H1 (cell line): ENCODE results near the gene DSTYK.

Experiments used
- CBX8 ChIP-seq: fragments of 300-800, 300-1000 bp; sonication (generic); IDR thresholded peaks from 2 replicates; pipeline ENCODE4 v1.7.1; 2016; ENCODE audit warnings: low read depth, low read length, borderline replicate concordance
- CTCF ChIP-seq, 3 experiments: IDR thresholded peaks; 1 replicate in 2 of 3; 2 replicates in 1 of 3; pipeline versions ENCODE4 v1.5.1 to v1.6.1; 2011; ENCODE audit warnings: low read length in 3 of 3, mild to moderate bottlenecking in 3 of 3, inconsistent platforms in 2 of 3, low read depth in 1 of 3, moderate library complexity in 1 of 3; ENCODE audit not compliant: insufficient read depth in 1 of 3; ENCODE audit errors: control extremely low read depth in 1 of 3
- EP300 ChIP-seq, 2 experiments: IDR thresholded peaks; 1 replicate in 1 of 2; 2 replicates in 1 of 2; pipeline ENCODE4 v1.6.1; 2011 to 2012; ENCODE audit warnings: low read depth in 2 of 2, low read length in 2 of 2, mild to moderate bottlenecking in 2 of 2, borderline replicate concordance in 1 of 2, inconsistent platforms in 1 of 2, moderate library complexity in 1 of 2
- EZH2 ChIP-seq: fragments of 200-600 bp; sonication (generic); IDR thresholded peaks from 2 replicates; pipeline ENCODE4 v1.7.1; 2012; ENCODE audit warnings: low read depth, mild to moderate bottlenecking, moderate library complexity, low read length, inconsistent platforms; ENCODE audit not compliant: severe bottlenecking
- POLR2A ChIP-seq, 2 experiments: IDR thresholded peaks; 1 replicate in 1 of 2; 2 replicates in 1 of 2; pipeline ENCODE4 v1.6.1; 2011; ENCODE audit warnings: low read depth in 2 of 2, low read length in 2 of 2, mild to moderate bottlenecking in 2 of 2; ENCODE audit errors: control extremely low read depth in 1 of 2
- RAD21 ChIP-seq, 2 experiments: IDR thresholded peaks in 1 of 2; conservative IDR thresholded peaks in 1 of 2; 2 replicates each; pipeline ENCODE4 v1.6.1; 2011; ENCODE audit warnings: low read depth in 2 of 2, low read length in 2 of 2, improper control_type of control experiment in 1 of 2, inconsistent platforms in 1 of 2, mild to moderate bottlenecking in 1 of 2, moderate library complexity in 1 of 2
- TF ChIP-seq, protein P1 (sequence below): IDR thresholded peaks from 2 replicates; pipeline ENCODE4 v1.6.1; 2011; ENCODE audit warnings: low read depth, mild to moderate bottlenecking, low read length; ENCODE audit not compliant: insufficient read depth

DNA sequence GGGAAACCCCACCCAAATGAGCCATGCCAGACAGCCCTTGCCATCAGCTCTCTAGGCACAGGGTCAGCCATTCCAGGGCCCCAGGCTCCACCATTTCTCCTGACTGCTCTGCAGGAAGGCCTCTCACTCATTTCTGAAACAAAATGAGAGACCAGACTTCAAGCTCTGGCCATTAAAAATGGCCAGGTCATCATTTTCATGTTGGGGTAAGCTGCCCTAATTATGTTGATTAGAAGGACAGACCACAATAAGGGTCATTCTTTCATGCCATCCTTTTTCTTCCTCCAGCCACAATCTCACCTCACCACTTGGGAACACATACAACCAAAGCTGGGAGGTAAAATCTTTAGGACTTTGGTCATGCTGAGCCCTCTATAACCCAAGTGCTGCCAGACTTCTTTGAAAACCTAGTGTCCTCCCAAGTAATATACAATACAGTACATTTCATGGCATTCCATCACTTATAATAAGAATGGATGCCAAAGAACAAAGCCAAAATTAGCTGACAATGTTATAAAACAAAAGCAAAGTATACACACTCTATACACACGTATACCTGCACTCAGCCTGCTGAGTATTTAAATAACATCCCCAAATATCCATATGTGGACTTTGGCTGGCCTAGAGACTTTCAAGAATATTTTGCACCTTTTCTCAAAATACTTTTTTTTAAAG is 67.3 kb downstream of the DSTYK start:
- TF ChIP-seq CBX8 (no peak), CTCF (IDR thresholded peaks at IDR 0.05; ENCODE audit: control extremely low read depth in 1 of 3, insufficient read depth in 1 of 3, low read depth in 1 of 3, low read length in 3 of 3) (no peak), EZH2 (no peak), RAD21 (IDR thresholded peaks at IDR 0.05 in 1 of 2, conservative IDR thresholded peaks at IDR 0.05 in 1 of 2; ENCODE audit: low read depth in 2 of 2, low read length in 2 of 2) (no peak), EP300 (IDR thresholded peaks at IDR 0.05; ENCODE audit: borderline replicate concordance in 1 of 2, low read depth in 2 of 2, low read length in 2 of 2) (no peak), POLR2A (IDR thresholded peaks at IDR 0.05; ENCODE audit: control extremely low read depth in 1 of 2, low read depth in 2 of 2, low read length in 2 of 2) (no peak)
- TF ChIP-seq, protein P1, sequence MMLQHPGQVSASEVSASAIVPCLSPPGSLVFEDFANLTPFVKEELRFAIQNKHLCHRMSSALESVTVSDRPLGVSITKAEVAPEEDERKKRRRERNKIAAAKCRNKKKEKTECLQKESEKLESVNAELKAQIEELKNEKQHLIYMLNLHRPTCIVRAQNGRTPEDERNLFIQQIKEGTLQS: no peak
